Measurements from ENCODE around the gene WWP2. TPM values are rescaled to one million over a fixed set of nuclear protein-coding genes. Genes with fewer than 3 reads are reported as not detected.

Gene WWP2
- total RNA-seq, 4 donors from 2014 or later = 24.8 to 43.0 (median 30.1) TPM

DNA sequence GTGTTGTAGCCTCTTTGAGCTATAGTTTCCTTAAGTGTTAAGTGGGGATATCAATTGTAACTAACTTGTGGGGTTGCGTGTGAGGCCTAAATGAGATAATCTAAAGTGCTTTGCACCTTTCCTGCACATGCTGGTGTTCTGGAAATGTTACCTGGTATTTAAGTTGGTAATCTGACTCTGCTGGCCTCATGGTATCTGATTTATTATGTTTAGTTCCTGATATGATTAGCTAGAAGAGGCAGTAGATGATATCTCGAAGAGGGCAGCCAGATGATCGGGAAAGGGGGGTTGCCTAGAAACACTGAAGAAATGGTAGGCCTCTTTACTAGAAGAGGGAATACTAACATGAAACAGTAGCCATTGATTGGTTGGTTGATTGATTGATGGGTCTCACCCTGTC, 123.6 kb downstream of the WWP2 start:
- TF ChIP-seq, protein P1, sequence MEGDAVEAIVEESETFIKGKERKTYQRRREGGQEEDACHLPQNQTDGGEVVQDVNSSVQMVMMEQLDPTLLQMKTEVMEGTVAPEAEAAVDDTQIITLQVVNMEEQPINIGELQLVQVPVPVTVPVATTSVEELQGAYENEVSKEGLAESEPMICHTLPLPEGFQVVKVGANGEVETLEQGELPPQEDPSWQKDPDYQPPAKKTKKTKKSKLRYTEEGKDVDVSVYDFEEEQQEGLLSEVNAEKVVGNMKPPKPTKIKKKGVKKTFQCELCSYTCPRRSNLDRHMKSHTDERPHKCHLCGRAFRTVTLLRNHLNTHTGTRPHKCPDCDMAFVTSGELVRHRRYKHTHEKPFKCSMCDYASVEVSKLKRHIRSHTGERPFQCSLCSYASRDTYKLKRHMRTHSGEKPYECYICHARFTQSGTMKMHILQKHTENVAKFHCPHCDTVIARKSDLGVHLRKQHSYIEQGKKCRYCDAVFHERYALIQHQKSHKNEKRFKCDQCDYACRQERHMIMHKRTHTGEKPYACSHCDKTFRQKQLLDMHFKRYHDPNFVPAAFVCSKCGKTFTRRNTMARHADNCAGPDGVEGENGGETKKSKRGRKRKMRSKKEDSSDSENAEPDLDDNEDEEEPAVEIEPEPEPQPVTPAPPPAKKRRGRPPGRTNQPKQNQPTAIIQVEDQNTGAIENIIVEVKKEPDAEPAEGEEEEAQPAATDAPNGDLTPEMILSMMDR (IDR thresholded peaks at IDR 0.05) = no peak
- ATAC-seq (ENCODE audit: low FRiP score) = no peak
- no peak for DNase-seq (ENCODE audit: low spot score)

DNA sequence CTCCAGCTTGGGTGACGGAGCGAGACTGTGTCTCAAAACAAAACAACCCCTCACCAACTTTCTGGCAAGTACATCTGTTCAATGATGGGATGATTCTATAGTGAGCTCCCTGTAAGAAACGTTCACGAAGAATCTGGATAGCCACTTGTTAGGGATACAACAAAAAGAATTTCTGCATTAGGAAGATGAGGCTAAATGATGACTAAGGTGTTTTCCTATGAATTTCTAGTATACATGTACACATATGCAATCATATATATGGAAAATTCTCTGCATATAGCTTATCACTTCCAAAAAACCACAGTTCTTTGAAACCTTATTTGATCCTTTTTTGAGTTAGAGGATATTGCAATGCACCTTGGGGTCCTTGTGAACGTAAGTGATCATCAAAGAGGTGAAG, 124.6 kb downstream of the WWP2 start:
- DNase-seq (ENCODE audit: low spot score) (no peak), ATAC-seq (ENCODE audit: low FRiP score) (no peak)
- TF ChIP-seq, protein P1 (IDR thresholded peaks at IDR 0.05) = no peak

DNA sequence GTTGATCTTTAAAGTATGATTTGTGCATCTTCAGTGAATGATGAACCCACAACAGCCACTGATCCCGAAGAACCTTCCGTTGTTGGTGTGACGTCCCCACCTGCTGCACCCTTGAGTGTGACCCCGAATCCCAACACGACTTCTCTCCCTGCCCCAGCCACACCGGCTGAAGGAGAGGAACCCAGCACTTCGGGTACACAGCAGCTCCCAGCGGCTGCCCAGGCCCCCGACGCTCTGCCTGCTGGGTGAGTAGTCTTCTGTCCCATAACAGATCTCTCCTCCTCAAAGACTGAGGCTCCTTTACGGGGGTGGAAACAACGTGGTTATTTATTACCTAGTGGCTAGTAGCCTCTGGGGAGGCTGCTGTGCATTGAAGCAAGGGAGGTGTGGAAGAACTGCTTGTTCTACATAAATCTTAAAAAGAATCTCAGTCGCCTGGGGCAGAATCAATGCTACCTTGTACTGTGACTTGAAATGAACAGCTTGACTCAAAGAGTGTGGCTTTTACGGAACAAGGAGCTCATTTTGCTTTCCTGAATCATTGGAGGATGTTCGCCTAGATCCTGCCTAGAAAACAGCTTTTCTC, 126.0 kb downstream of the WWP2 start:
- DNase-seq (ENCODE audit: low spot score) = no peak
- no peak for ATAC-seq (ENCODE audit: low FRiP score)
- TF ChIP-seq, protein P1 (IDR thresholded peaks at IDR 0.05) = no peak

DNA sequence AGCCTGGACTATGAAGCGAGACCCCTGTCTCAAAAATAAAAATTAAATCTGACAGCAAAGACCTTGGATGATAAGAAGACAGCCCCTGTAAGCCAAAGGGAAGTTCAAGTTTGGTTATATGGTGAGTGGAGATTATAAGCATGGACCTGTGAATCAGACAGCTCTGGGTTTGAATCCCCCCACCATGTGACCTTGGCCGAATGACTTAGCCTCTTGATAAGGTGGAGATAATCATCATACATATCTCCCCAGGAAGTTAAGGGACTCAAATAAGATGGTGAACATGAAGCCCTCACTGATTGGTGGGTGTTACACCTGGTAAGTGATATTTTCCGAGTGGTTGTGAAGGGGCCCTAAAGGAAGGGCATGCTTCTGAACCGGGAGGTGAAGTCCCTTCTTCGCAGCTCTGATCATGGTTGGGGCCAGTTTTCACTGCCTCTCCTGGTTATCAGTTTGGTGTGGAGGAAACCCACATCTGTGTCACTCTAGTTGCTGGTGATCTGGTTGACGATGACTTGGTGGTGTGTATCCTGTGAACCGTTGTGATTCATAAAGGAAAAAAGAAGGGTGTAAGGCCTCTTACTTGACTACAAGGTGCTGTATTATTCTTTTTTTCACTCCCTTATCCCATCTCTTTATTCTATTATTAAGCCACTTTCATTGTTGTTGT, 127.3 kb downstream of the WWP2 start:
- ATAC-seq (ENCODE audit: low FRiP score) (no peak), DNase-seq (ENCODE audit: low spot score) (no peak)
- TF ChIP-seq, protein P1 (IDR thresholded peaks at IDR 0.05) = no peak

DNA sequence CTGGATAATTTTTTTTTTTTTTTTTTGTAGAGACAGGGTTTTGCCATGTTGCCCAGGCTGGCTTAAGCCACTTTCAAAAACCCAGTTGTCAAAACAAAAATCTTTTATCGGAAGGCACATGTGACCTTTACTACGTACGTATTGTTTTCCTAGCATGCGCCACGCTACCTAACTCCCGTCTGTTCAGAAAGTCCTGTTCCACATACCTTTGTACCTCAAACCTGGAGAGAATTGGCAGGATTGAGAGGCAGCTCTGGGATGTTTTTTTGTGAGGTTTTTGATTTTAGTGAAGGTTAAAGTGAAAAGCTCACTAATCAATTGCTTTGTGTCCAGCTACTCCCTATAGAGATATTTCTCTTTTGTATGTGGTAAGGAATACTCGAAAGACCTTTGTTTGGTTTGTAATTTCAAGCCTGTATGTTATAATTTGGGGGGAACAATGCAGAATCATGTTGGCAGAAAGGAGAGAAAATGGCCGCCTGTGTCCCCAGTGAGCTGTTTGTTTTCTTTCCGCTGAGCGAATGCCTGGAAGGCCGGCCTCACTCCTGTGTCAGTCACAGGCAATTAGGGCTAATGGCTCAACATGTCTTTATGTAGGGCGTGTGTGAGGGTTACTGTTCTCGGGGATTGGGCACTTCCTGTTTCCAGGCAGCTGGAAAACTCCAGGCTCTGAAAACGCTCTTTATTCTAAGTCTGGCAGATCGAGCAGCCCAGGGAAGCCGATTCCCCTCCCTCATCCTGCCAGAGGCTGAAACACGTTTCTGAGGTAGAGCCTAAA, 128.2 kb downstream of the WWP2 start:
- TF ChIP-seq, protein P1 (IDR thresholded peaks at IDR 0.05) = no peak
- no peak for ATAC-seq (ENCODE audit: low FRiP score)
- DNase-seq (ENCODE audit: low spot score) = no peak

DNA sequence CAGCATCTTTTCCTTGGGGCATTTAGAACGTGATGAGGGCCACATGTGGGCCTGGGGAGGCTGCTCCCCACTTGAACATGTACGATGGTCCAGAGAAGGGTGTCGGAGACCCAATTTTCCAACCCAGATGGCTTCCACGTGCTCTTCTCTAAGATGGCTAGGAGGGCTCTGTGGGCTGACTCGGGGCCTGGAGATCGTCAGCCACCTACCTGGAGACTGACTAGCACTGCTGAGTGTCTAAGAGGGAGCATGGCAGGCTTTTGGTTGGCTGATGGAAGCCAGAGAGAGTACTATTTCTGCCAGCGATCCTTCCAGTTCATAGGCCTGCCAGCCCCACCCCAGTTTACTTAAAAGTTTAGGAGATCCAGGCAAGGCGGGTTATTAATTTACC, 128.8 kb downstream of the WWP2 start:
- no peak for DNase-seq (ENCODE audit: low spot score)
- TF ChIP-seq, protein P1 (IDR thresholded peaks at IDR 0.05) = no peak
- ATAC-seq (ENCODE audit: low FRiP score) = no peak

Data from omental fat pad (tissue), 4 donors.